ENCODE results near the gene NPHP1.
"Not testable (repeated sequence)": the region's sequence is repeated elsewhere in the genome, so short reads cannot be mapped to it uniquely, and the experiment has no call there.

GRCh38 chr2:110083757-110084156 is 121.1 kb downstream of the NPHP1 start:
- not testable (repeated sequence) for TF ChIP-seq POLR2A (IDR thresholded peaks at IDR 0.05); CTCF (IDR thresholded peaks at IDR 0.05 in 8 of 11, conservative IDR thresholded peaks at IDR 0.05 in 3 of 11)
